Kasumi-1 (cell line): ENCODE data around the gene TRAF4.
"Not testable (repeated sequence)": the region's sequence is repeated elsewhere in the genome, so short reads cannot be mapped to it uniquely, and the experiment has no call there.

Experiments
- DNase-seq, 2 experiments: peaks; one replicate each; lab custom pipeline; 2025; lab: John Stamatoyannopoulos, UW

The TRAF4 gene

GRCh38 chr17:28792877-28793661 lies 49.3 kb downstream of the TRAF4 start:
- DNase-seq: peak; percentile 72 to 88

GRCh38 chr17:28794846-28795441 lies 51.1 kb downstream of the TRAF4 start:
- DNase-seq: not testable (repeated sequence)

- DNase-seq: no peak
Observed at GRCh38 chr17:28796062-28796461, 52.3 kb downstream of the TRAF4 start.
